Keratinocyte (primary cell): ENCODE data around the gene PLTP.

Source experiments
- CTCF ChIP-seq, 3 experiments: IDR thresholded peaks in 1 of 3; conservative IDR thresholded peaks in 1 of 3; optimal IDR thresholded peaks in 1 of 3; 2 replicates in 2 of 3; 3 replicates in 1 of 3; pipeline versions ENCODE3 to v1.5.1; 2011; ENCODE audit warnings: low read length in 3 of 3, mild to moderate bottlenecking in 3 of 3, moderate library complexity in 2 of 3, control low read depth in 1 of 3, inconsistent platforms in 1 of 3; ENCODE audit not compliant: insufficient read depth in 2 of 3; ENCODE audit errors: extremely low read depth in 1 of 3
- EZH2 ChIP-seq: IDR thresholded peaks from one replicate; pipeline ENCODE4 v1.6.1; 2012; ENCODE audit warnings: inconsistent platforms, mild to moderate bottlenecking, low read length, moderate library complexity

GRCh38 chr20:45894797-45895196, 17.2 kb downstream of the PLTP start:
- TF ChIP-seq CTCF (optimal IDR thresholded peaks at IDR 0.05 in 1 of 3, IDR thresholded peaks at IDR 0.05 in 1 of 3, conservative IDR thresholded peaks at IDR 0.05 in 1 of 3; ENCODE audit: extremely low read depth in 1 of 3, insufficient read depth in 2 of 3, low read length in 3 of 3) (no peak), EZH2 (no peak)
